Measurements from ENCODE around the gene KIAA1217. TPM values are rescaled to one million over a fixed set of nuclear protein-coding genes. Genes with fewer than 3 reads are reported as not detected.

KIAA1217 gene
- total and polyA plus RNA-seq, 2 of the 8 experiments (the other 6 are each of a cell fraction or from before 2014, with no cell fraction given): 4.5 to 15.6 TPM

DNA sequence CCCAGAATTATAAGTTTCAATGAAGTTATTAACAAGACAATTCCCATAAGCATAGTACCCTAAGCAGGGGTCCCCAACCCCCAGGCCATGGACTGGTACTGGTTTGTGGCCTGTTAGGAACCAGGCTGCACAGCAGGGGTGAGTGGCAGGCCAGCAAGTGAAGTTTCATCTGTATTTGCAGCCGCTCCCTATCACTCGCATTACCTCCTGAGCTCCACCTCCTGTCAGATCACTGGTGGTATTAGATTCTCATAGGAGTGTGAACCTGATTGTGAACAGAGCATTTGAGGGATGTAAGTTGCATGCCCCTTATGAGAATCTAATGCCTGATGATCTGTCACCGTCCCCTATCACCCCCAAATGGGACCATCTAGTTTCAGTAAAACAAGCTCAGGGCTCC is 36.0 kb upstream of the KIAA1217 start:
- no peaks in the 10 kb centered on the region for H3K4me1 ChIP-seq (replicated peaks in 1 of 4; ENCODE audit: control insufficient read depth in 3 of 4, insufficient read depth in 4 of 4, low read length in 3 of 4)
- no peak for DNase-seq (ENCODE audit: low read depth in 1 of 2, low spot score in 2 of 2)
- H2BK5ac ChIP-seq (ENCODE audit: low read depth, low read length): no peak overlapping the region
- no peak overlapping the region for H2BK20ac ChIP-seq (ENCODE audit: low read length)
- no peak overlapping the region for H4K8ac ChIP-seq (ENCODE audit: extremely low read depth, insufficient read depth, low read length)
- POLR2A ChIA-PET (ENCODE audit: partially characterized antibody): no interaction called here
- H2AFZ ChIP-seq (ENCODE audit: low read length): no peak overlapping the region
- no peak overlapping the region for H2BK12ac ChIP-seq (ENCODE audit: low read depth, low read length)
- no peak overlapping the region for H3K4ac ChIP-seq (replicated peaks; ENCODE audit: insufficient read length, low read depth, low read length)
- H3K4me3 ChIP-seq (ENCODE audit: extremely low read depth in 1 of 4, insufficient read depth in 2 of 4, low read depth in 3 of 4, low read length in 4 of 4): no peak overlapping the region
- no peak overlapping the region for H4K91ac ChIP-seq (replicated peaks; ENCODE audit: insufficient read length, low read length)
- H2BK15ac ChIP-seq (ENCODE audit: low read length): no peak overlapping the region
- peaks cover 3 to 22% of the 10 kb centered on the region in 2 experiments; a peak in 2 of 4 replicates for H3K9me3 ChIP-seq (ENCODE audit: insufficient read depth in 2 of 2, low read depth in 1 of 2, low read length in 1 of 2)
- H3K23ac ChIP-seq (ENCODE audit: insufficient read length): no peak overlapping the region
- 96% methylated on average over 3 of the region's 3 CpGs; no CpG with 5 or more reads in 1 of the 2 experiments for WGBS, 2 experiments (ENCODE audit: extremely low coverage in 1 of 2, insufficient coverage in 1 of 2, insufficient read length in 1 of 2, insufficient replicate concordance in 2 of 2, low coverage in 1 of 2, low lambda C conversion rate in 2 of 2, missing lambda C conversion rate in 1 of 2)
- H3K18ac ChIP-seq (ENCODE audit: extremely low read depth, low read length): no peak overlapping the region
- H3K56ac ChIP-seq (replicated peaks; ENCODE audit: insufficient read length, low read depth, low read length): no peak overlapping the region
- H3K9ac ChIP-seq (replicated peaks in 1 of 4; ENCODE audit: extremely low read depth in 1 of 4, low read depth in 3 of 4, low read length in 3 of 4): no peak overlapping the region
- FAIRE-seq: no peak
- no peak overlapping the region for H4K5ac ChIP-seq (ENCODE audit: insufficient read length, low read depth, low read length)
- no peak overlapping the region for H3K27ac ChIP-seq (ENCODE audit: low read depth, low read length)
- H3K27me3 ChIP-seq (replicated peaks in 1 of 4; ENCODE audit: control insufficient read depth in 3 of 4, extremely low read depth in 1 of 4, insufficient read depth in 3 of 4, low read length in 3 of 4): no peaks in the 10 kb centered on the region
- H3K79me2 ChIP-seq (ENCODE audit: control insufficient read depth in 1 of 2, insufficient read depth in 2 of 2, low read length in 2 of 2): no peaks in the 10 kb centered on the region
- H3K14ac ChIP-seq (ENCODE audit: insufficient read length): no peak overlapping the region
- no peaks in the 10 kb centered on the region for H4K20me1 ChIP-seq (replicated peaks in 1 of 2; ENCODE audit: control insufficient read depth in 1 of 2, insufficient read depth in 2 of 2, low read length in 2 of 2)
- no peak overlapping the region for H3K4me2 ChIP-seq (ENCODE audit: insufficient read depth in 1 of 2, low read depth in 2 of 2, low read length in 2 of 2)
- no peaks in the 10 kb centered on the region for H3K23me2 ChIP-seq (ENCODE audit: low read depth, low read length)
- no peak overlapping the region for H2BK120ac ChIP-seq (replicated peaks; ENCODE audit: low read depth, low read length)
- H3K79me1 ChIP-seq (ENCODE audit: low read depth, low read length): no peaks in the 10 kb centered on the region
- CTCF ChIA-PET (ENCODE audit: partially characterized antibody): interaction anchor here (1.6 kb wide), 1 partner anchor 179 kb away, joined by 7 read pairs; no protein-coding TSS in a partner anchor
- TF ChIP-seq, protein P1, sequence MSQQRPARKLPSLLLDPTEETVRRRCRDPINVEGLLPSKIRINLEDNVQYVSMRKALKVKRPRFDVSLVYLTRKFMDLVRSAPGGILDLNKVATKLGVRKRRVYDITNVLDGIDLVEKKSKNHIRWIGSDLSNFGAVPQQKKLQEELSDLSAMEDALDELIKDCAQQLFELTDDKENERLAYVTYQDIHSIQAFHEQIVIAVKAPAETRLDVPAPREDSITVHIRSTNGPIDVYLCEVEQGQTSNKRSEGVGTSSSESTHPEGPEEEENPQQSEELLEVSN (IDR thresholded peaks at IDR 0.05): no peak
- TF ChIP-seq JUN (IDR thresholded peaks at IDR 0.05; ENCODE audit: low read depth, low read length) (no peak), CREB1 (IDR thresholded peaks at IDR 0.05) (no peak), JUND (IDR thresholded peaks at IDR 0.05; ENCODE audit: low read length) (no peak), MAX (IDR thresholded peaks at IDR 0.05) (no peak), TAF1 (IDR thresholded peaks at IDR 0.05; ENCODE audit: low read depth, low read length) (no peak), RXRA (IDR thresholded peaks at IDR 0.05; ENCODE audit: insufficient read depth, low read depth, low read length) (no peak), CEBPB (IDR thresholded peaks at IDR 0.05; ENCODE audit: low read depth, low read length) (no peak), GTF2F1 (IDR thresholded peaks at IDR 0.05; ENCODE audit: borderline replicate concordance, low read depth, low read length) (no peak), ASH2L (IDR thresholded peaks at IDR 0.05; ENCODE audit: low read length) (no peak), POU5F1 (IDR thresholded peaks at IDR 0.05; ENCODE audit: low read depth, low read length) (no peak)
- H3K36me3 ChIP-seq (ENCODE audit: control insufficient read depth in 2 of 4, insufficient read depth in 4 of 4, low read length in 3 of 4): peaks cover 0 to 5% (median 0%) of the 10 kb centered on the region in 4 experiments; a peak in 1 of 8 replicates
- H2AK5ac ChIP-seq (ENCODE audit: low read depth, low read length): no peak overlapping the region

All from H1 (cell line).